ENCODE results near the gene SCYGR8.

GRCh38 chr2:227739351-227739750 is 6.3 kb upstream of the SCYGR8 start:
- TF ChIP-seq CTCF (conservative IDR thresholded peaks at IDR 0.05 in 1 of 2, IDR thresholded peaks at IDR 0.05 in 1 of 2; ENCODE audit: extremely low read depth in 1 of 2, insufficient read depth in 1 of 2, low read depth in 1 of 2, low read length in 2 of 2) (no peak), EZH2 (IDR thresholded peaks at IDR 0.05; ENCODE audit: borderline replicate concordance, low read length) (no peak)

All from mammary epithelial cell (primary cell).